DND-41 (cell line): ENCODE data around the gene DPYD.

Experiments used
- ATAC-seq: fragments of 200-7000 bp; cut with Tn5 transposase; 3 replicates; pipeline ENCODE4 v1.9.1; 2021; ENCODE audit warnings: low read depth; ENCODE audit not compliant: insufficient read depth
- DNase-seq: peaks from one replicate; pipeline ENCODE4 v3.0.0-alpha.2; 2020
- H2AFZ ChIP-seq: 2 replicates; pipeline ENCODE4 v1.6.0; 2012; ENCODE audit warnings: low read depth, low read length
- H3K27ac ChIP-seq: 2 replicates; pipeline ENCODE4 v1.5.1; 2012; ENCODE audit warnings: low read length, inconsistent platforms
- H3K27me3 ChIP-seq: fragments of 200-600 bp; sonication (generic); 2 replicates; pipeline ENCODE4 v1.6.0; 2012; ENCODE audit warnings: low read length, mild to moderate bottlenecking, inconsistent platforms; ENCODE audit not compliant: insufficient read depth, poor library complexity
- H3K36me3 ChIP-seq: 2 replicates; pipeline ENCODE4 v1.5.1; 2012; ENCODE audit warnings: low read length, inconsistent platforms; ENCODE audit not compliant: insufficient read depth
- H3K4me1 ChIP-seq: 2 replicates; pipeline ENCODE4 v1.5.1; 2012; ENCODE audit warnings: mild to moderate bottlenecking, low read length; ENCODE audit not compliant: insufficient read depth
- H3K4me2 ChIP-seq: 2 replicates; pipeline ENCODE4 v1.6.0; 2012; ENCODE audit warnings: mild to moderate bottlenecking, moderate library complexity, low read length, inconsistent platforms; ENCODE audit not compliant: insufficient read depth
- H3K4me3 ChIP-seq, 2 experiments: fragments of 200-600 bp in 1 of 2; shearing (Covaris generic) in 1 of 2; 2 replicates each; pipeline ENCODE4 v1.5.1; 2012 to 2016; ENCODE audit warnings: inconsistent platforms in 2 of 2, low read length in 2 of 2, mild to moderate bottlenecking in 2 of 2, low read depth in 1 of 2, moderate library complexity in 1 of 2
- H3K79me2 ChIP-seq: 2 replicates; pipeline ENCODE4 v1.6.0; 2012; ENCODE audit warnings: low read length, inconsistent platforms; ENCODE audit not compliant: insufficient read depth
- H3K9ac ChIP-seq: 2 replicates; pipeline ENCODE4 v1.6.0; 2012; ENCODE audit warnings: low read depth, mild to moderate bottlenecking, inconsistent platforms, low read length, moderate library complexity
- H3K9me3 ChIP-seq: 2 replicates; pipeline ENCODE4 v1.5.1; 2012; ENCODE audit warnings: low read length, moderate library complexity, mild to moderate bottlenecking, inconsistent platforms; ENCODE audit not compliant: insufficient read depth, severe bottlenecking
- H4K20me1 ChIP-seq: 2 replicates; pipeline ENCODE4 v1.6.0; 2012; ENCODE audit warnings: low read length; ENCODE audit not compliant: insufficient read depth
- EZH2 ChIP-seq: IDR thresholded peaks from 3 replicates; pipeline ENCODE4 v1.6.1; 2012; ENCODE audit warnings: borderline replicate concordance, low read depth, mild to moderate bottlenecking, moderate library complexity, low read length, inconsistent platforms; ENCODE audit not compliant: severe bottlenecking
- TF ChIP-seq, protein P1 (sequence below): IDR thresholded peaks from 2 replicates; pipeline ENCODE4 v1.5.1; 2012; ENCODE audit warnings: borderline replicate concordance, low read length, moderate library complexity, mild to moderate bottlenecking; ENCODE audit not compliant: poor library complexity, severe bottlenecking; ENCODE audit errors: extremely low read depth

Gene DPYD

DNA sequence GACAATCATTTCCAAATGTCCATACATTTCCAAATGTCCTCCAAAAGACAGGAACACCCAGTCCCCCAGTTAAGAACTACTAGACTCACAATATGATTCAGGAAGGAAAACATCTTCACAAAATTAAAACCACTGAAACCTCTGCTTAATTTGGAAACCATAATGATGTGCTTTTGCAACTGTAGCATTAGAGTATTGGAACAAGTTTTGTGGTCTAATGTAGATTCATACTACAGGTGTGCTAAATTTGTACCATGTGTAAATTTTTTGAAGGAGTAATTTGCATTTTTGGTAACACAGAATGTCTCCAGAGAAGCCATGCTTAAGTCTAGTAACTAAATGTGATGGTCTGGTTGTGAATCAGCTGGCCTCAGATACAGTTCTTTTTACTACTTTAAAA lies 129.6 kb downstream of the DPYD start:
- H3K4me2 ChIP-seq: no peak overlapping the region
- no peaks in the 10 kb centered on the region for H4K20me1 ChIP-seq
- DNase-seq (no peak), ATAC-seq (peak; percentile 44; the same call in 1 of the 3 replicates)
- H3K27ac ChIP-seq: no peak overlapping the region
- TF ChIP-seq, protein P1, sequence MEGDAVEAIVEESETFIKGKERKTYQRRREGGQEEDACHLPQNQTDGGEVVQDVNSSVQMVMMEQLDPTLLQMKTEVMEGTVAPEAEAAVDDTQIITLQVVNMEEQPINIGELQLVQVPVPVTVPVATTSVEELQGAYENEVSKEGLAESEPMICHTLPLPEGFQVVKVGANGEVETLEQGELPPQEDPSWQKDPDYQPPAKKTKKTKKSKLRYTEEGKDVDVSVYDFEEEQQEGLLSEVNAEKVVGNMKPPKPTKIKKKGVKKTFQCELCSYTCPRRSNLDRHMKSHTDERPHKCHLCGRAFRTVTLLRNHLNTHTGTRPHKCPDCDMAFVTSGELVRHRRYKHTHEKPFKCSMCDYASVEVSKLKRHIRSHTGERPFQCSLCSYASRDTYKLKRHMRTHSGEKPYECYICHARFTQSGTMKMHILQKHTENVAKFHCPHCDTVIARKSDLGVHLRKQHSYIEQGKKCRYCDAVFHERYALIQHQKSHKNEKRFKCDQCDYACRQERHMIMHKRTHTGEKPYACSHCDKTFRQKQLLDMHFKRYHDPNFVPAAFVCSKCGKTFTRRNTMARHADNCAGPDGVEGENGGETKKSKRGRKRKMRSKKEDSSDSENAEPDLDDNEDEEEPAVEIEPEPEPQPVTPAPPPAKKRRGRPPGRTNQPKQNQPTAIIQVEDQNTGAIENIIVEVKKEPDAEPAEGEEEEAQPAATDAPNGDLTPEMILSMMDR: no peak
- no peak for TF ChIP-seq EZH2
- no peaks in the 10 kb centered on the region for H3K9me3 ChIP-seq
- H3K4me3 ChIP-seq: no peak overlapping the region
- H3K4me1 ChIP-seq: no peaks in the 10 kb centered on the region
- no peak overlapping the region for H2AFZ ChIP-seq
- no peaks in the 10 kb centered on the region for H3K36me3 ChIP-seq
- H3K79me2 ChIP-seq: peaks cover 4% of the 10 kb centered on the region
- H3K27me3 ChIP-seq: no peaks in the 10 kb centered on the region
- H3K9ac ChIP-seq: no peak overlapping the region

DNA sequence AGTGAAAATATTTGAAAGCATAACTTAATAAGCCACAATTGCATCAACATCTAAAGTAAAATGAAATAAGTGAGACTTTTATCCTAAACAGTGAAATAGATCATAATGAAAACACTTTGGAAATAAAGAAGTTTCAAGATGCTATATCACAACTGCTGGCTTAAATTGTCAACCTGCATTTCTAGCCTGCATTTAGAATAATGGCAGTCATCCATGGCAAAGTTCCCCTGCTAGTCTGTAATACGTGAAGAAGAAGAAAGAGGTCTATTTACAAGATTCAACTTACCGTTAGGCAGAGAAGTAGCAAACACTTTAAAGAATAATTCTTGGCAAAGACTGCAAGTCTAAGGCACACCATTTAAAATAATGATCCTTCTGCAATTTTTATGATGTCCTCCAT lies 133.6 kb downstream of the DPYD start:
- Histone ChIP-seq H3K36me3 (no peaks in the 10 kb centered on the region), H3K27me3 (no peaks in the 10 kb centered on the region), H3K9ac (no peak overlapping the region), H2AFZ (no peak overlapping the region), H3K4me2 (no peak overlapping the region), H3K4me3 (no peak overlapping the region), H3K9me3 (no peaks in the 10 kb centered on the region), H3K4me1 (no peaks in the 10 kb centered on the region), H3K79me2 (peaks cover 3% of the 10 kb centered on the region; the same call in 1 of the 2 replicates), H4K20me1 (no peaks in the 10 kb centered on the region), H3K27ac (no peak overlapping the region)
- TF ChIP-seq, protein P1: no peak
- no peak for TF ChIP-seq EZH2
- DNase-seq: no peak
- ATAC-seq: no peak

DNA sequence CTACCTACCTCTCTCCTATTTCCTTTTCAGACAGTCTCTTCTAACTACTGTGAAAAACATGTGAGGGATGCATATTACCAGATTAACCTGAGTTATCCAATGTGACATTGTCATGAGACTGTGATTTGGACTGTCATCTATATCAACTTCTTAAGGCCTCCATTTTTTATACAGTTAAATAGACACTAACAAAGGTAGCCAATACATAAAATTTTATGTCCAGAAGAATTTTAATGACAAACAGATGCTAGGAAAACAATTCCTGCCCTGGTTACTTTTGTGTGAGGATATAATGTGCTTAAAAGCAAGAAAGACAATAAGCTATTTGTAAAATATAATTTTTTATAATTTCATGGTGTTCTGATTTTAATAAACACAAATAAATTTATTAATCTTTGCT lies 136.2 kb downstream of the DPYD start:
- H3K79me2 ChIP-seq: peaks cover 3% of the 10 kb centered on the region; the same call in 1 of the 2 replicates
- no peak for DNase-seq
- no peaks in the 10 kb centered on the region for H3K27me3 ChIP-seq
- ATAC-seq: no peak
- no peak overlapping the region for H3K27ac ChIP-seq
- no peaks in the 10 kb centered on the region for H3K4me1 ChIP-seq
- H3K4me3 ChIP-seq: no peak overlapping the region
- no peak for TF ChIP-seq EZH2
- H3K4me2 ChIP-seq: no peak overlapping the region
- H3K9me3 ChIP-seq: no peaks in the 10 kb centered on the region
- no peaks in the 10 kb centered on the region for H4K20me1 ChIP-seq
- no peak overlapping the region for H3K9ac ChIP-seq
- no peak overlapping the region for H2AFZ ChIP-seq
- H3K36me3 ChIP-seq: no peaks in the 10 kb centered on the region

DNA sequence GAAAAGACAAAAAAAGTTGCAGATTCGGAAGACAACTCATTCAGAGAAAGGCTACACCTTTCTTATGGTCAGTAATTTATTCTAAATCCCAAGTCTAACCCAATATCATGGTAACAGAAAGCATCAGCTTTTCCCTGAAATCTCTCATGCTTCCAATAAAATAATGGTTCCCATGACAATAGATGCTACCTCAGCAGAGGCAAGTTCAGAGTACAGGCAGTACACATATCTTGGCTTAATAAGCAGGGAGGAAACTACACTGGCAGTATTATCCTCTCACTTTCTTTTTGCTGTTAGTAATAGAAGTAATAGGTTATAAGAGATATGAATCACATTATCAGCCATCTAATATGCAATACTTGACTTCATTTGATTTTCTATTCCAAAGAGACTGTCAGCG lies 137.1 kb downstream of the DPYD start:
- DNase-seq (no peak), ATAC-seq (no peak)
- Histone ChIP-seq H2AFZ (no peak overlapping the region), H3K79me2 (peaks cover 1% of the 10 kb centered on the region; the same call in 1 of the 2 replicates), H3K4me2 (no peak overlapping the region), H3K36me3 (no peaks in the 10 kb centered on the region), H3K9me3 (no peaks in the 10 kb centered on the region), H3K9ac (no peak overlapping the region), H3K27ac (no peak overlapping the region), H4K20me1 (no peaks in the 10 kb centered on the region), H3K4me3 (no peak overlapping the region), H3K27me3 (no peaks in the 10 kb centered on the region), H3K4me1 (no peaks in the 10 kb centered on the region)
- TF ChIP-seq, protein P1: no peak
- no peak for TF ChIP-seq EZH2
